ENCODE data around the gene CD180. TPM values are rescaled to one million over a fixed set of nuclear protein-coding genes. Genes with fewer than 3 reads are reported as not detected.

The CD180 gene
- total RNA-seq, 1 donor from 2014 or later, result not detected

GRCh38 chr5:67221487-67222242 is 25.1 kb upstream of the CD180 start:
- TF ChIP-seq CTCF (IDR thresholded peaks at IDR 0.05), result no peak
- Mint-ChIP-seq H3K9me3 (ENCODE audit: low read depth) (no peaks in the 10 kb centered on the region), H3K4me1 (ENCODE audit: low read depth) (no peaks in the 10 kb centered on the region), H3K4me3 (ENCODE audit: unreplicated experiment) (no peak overlapping the region), H3K27me3 (ENCODE audit: low read depth) (no peaks in the 10 kb centered on the region), H3K27ac (ENCODE audit: unreplicated experiment) (no peak overlapping the region), H3K36me3 (ENCODE audit: low read depth) (no peaks in the 10 kb centered on the region)
- no peak for DNase-seq (ENCODE audit: low spot score)

GRCh38 chr5:67216564-67216963 is 20.0 kb upstream of the CD180 start:
- Mint-ChIP-seq H3K4me1 (ENCODE audit: low read depth) (peaks cover 27% of the 10 kb centered on the region), H3K9me3 (ENCODE audit: low read depth) (no peaks in the 10 kb centered on the region), H3K4me3 (ENCODE audit: unreplicated experiment) (no peak overlapping the region), H3K36me3 (ENCODE audit: low read depth) (no peaks in the 10 kb centered on the region), H3K27ac (ENCODE audit: unreplicated experiment) (no peak overlapping the region), H3K27me3 (ENCODE audit: low read depth) (no peaks in the 10 kb centered on the region)
- no peak for DNase-seq (ENCODE audit: low spot score)
- TF ChIP-seq CTCF (IDR thresholded peaks at IDR 0.05), result no peak

GRCh38 chr5:67215519-67216471 is 19.2 kb upstream of the CD180 start:
- peak overlapping the region; percentile 31 for H3K4me3 Mint-ChIP-seq (ENCODE audit: unreplicated experiment)
- H3K9me3 Mint-ChIP-seq (ENCODE audit: low read depth), result no peaks in the 10 kb centered on the region
- TF ChIP-seq CTCF (IDR thresholded peaks at IDR 0.05), result no peak
- peak overlapping the region; percentile 57 for H3K27ac Mint-ChIP-seq (ENCODE audit: unreplicated experiment)
- H3K27me3 Mint-ChIP-seq (ENCODE audit: low read depth), result no peaks in the 10 kb centered on the region
- peaks cover 27% of the 10 kb centered on the region for H3K4me1 Mint-ChIP-seq (ENCODE audit: low read depth)
- H3K36me3 Mint-ChIP-seq (ENCODE audit: low read depth), result no peaks in the 10 kb centered on the region
- DNase-seq (ENCODE audit: low spot score), result no peak

GRCh38 chr5:67214707-67215447 is 18.3 kb upstream of the CD180 start:
- no peaks in the 10 kb centered on the region for H3K9me3 Mint-ChIP-seq (ENCODE audit: low read depth)
- no peak for TF ChIP-seq CTCF (IDR thresholded peaks at IDR 0.05)
- peaks cover 27% of the 10 kb centered on the region for H3K4me1 Mint-ChIP-seq (ENCODE audit: low read depth)
- DNase-seq (ENCODE audit: low spot score), result no peak
- no peak overlapping the region for H3K4me3 Mint-ChIP-seq (ENCODE audit: unreplicated experiment)
- H3K27ac Mint-ChIP-seq (ENCODE audit: unreplicated experiment), result no peak overlapping the region
- no peaks in the 10 kb centered on the region for H3K27me3 Mint-ChIP-seq (ENCODE audit: low read depth)
- H3K36me3 Mint-ChIP-seq (ENCODE audit: low read depth), result no peaks in the 10 kb centered on the region

GRCh38 chr5:67214036-67214435 is 17.4 kb upstream of the CD180 start:
- Mint-ChIP-seq H3K36me3 (ENCODE audit: low read depth) (no peaks in the 10 kb centered on the region), H3K4me1 (ENCODE audit: low read depth) (peaks cover 27% of the 10 kb centered on the region), H3K9me3 (ENCODE audit: low read depth) (no peaks in the 10 kb centered on the region), H3K27me3 (ENCODE audit: low read depth) (no peaks in the 10 kb centered on the region), H3K27ac (ENCODE audit: unreplicated experiment) (no peak overlapping the region), H3K4me3 (ENCODE audit: unreplicated experiment) (no peak overlapping the region)
- DNase-seq (ENCODE audit: low spot score), result no peak
- TF ChIP-seq CTCF (IDR thresholded peaks at IDR 0.05), result no peak
